GM19455 (cell line): ENCODE data around the gene ACTL6A.
"Not testable (repeated sequence)": the region's sequence is repeated elsewhere in the genome, so short reads cannot be mapped to it uniquely, and the experiment has no call there.

Experiments used
- ATAC-seq: cut with Tn5 transposase; IDR thresholded peaks from one replicate; pipeline ENCODE4 v1.9.1; 2021; ENCODE audit not compliant: unreplicated experiment

The ACTL6A gene

DNA sequence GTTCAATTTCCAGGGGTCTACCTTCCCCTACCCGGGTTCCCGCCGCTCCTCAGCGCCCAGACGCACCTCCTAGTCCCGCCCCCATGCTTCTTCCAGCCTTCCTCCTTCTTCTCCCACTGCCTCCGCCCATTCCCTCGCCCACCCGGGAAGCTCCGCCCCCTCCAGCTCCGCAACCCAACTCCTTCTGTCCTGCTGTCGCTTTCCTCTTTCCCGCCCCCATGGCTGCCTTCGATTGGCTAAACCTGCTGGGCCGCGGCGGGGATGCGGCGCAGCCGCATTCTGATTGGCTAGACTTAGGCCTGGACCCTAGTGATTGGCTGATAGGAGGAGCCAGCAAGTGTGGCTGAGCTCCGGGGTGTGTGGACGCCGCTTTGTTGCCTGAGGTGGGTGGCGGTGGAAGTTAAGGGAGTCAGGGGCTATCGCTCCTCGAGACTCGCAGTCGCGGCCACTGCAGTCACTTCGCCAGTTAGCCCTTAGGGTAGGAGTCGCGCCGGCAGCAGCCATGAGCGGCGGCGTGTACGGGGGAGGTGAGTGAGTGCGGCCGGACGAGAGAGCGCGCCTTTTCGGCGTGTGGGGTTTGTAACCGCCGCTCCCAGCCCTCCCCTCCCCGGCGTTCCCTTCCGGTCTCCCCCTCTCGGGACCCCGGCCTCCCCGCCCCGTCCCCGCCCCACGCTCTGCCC is at the start of gene ACTL6A:
Gene ACTL6A, plus strand, starts transcription at position 336 of the 680 bp plus-strand sequence. Its CDS starts 167 bp downstream, at position 503.
- peak; percentile 95 for ATAC-seq

DNA sequence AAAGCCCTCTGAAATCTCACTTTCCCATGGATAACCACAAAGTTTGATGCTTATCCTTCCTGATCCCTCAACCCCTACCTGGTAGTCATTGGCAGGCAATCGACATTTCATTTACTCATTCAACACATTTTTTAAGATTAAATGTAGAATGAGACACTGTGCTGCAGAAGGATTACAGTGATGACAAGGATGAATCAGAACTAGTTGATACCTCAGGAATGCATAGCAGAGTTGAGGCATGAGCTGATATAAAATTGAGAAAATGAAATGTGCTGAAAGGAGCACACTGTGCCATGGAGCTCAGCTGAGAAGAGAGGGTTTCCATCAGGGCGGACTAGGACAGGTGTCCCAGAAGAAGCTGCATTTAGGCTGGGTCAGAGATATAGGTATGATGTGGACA is 48.9 kb upstream of the ACTL6A start:
- no peak for ATAC-seq

DNA sequence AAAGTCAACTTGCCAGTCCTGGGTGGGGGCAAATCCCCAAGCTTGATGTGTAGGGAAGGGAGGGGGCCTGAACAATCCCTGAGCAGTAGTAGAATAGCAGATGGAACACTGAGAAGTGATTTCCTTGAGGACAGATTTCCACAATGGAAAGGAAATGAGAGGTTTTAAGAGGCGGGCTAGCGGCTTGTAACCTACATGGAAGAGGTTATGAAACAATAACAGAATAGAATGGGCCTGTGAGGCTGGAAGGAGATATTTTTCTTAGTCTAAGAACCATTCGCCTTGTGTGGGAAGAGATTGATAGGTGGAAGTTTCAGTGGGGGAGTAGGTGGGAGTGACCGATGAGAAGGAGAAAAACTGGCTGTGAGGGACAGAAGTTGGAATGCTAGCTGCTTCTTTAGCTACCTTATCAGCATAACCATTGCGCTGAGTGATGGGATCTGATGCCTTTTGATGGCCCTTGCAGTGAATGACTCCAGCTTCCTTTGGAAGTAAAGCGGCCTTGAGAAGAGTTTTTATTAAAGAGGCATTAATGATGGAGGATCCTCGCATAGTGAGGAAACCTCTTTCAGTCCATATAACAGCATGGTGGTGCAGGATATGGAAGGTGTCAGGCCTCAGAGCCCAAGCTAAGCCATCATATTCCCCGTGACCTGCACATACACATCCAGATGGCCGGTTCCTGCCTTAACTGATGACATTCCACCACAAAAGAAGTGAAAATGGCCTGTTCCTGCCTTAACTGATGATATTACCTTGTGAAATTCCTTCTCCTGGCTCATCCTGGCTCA is 46.1 kb upstream of the ACTL6A start:
- not testable (repeated sequence) for ATAC-seq

DNA sequence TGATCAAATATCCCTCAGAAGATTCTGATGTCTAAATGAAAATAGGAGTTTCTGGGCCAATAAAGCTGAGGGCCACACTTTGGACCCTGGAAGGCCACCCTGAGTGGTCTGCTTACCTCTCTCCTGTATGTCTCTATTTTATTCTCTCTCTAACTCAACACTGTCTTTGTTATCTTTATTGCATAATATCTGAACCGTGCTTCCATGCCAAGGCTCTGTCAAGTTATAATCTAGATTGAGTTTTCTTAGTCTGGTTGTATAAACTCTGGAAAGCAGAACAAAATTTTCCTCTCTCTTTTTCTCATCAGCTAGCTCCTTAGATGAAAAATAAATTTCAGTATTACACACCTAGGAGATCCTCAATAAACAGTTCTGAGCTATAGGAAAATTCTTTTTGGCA is 36.2 kb upstream of the ACTL6A start:
- no peak for ATAC-seq

DNA sequence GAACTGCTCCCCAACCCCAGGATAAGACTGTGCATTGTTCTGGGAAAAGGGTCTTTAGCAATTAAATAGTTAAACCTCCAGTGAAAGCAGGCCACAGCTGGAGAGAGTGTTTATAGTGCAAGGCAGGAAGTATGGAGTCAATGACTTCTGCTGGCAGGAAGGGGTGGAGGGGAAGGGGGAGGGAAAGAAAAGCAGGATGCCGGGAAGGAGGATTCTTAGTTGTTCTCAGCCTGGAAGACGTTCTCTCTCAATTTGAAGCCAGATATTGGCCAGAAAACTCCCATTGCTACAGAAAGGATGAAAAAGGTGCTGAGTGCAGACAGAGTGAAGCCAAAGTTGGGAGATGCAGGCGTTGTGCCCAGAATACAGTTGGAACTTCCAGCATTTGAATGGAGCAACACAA is 35.7 kb upstream of the ACTL6A start:
- no peak for ATAC-seq

DNA sequence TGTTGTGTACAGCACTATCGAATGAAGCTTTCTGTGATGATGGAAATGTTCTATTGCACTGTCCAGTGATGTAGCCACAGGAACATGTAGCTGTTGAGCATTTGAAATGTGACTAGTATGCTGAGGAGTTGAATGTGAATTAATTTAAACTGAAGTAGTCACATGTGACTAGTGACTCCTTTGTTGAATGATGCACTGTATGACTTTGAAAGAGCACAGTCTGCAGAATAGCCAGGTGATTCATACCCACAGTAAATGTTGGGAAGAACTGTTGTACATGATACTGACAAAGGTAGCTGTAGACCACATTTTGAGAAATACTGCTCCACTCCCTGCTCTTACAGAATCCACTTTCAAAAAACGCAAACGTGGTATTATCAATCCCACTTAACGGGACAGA is 34.0 kb upstream of the ACTL6A start:
- ATAC-seq = no peak

DNA sequence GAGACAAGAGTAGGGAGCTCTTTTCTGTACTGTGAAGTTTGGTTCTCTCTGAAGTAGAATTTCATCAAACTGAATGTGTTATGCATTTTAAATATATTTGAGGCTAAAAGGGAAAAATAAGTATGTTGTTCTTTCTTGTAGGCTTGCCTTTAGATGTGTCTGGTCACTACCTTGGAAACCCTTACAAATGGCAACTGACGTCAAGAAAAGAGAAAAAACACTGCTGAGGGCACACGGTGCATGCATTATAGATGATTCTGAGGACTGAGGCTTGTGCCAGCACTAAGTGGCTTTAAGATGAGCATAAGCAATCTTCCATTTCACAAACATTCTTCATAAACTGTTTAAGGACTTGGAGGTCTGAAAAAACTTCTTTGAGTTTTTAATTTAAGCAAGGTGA is 31.1 kb upstream of the ACTL6A start:
- no peak for ATAC-seq

DNA sequence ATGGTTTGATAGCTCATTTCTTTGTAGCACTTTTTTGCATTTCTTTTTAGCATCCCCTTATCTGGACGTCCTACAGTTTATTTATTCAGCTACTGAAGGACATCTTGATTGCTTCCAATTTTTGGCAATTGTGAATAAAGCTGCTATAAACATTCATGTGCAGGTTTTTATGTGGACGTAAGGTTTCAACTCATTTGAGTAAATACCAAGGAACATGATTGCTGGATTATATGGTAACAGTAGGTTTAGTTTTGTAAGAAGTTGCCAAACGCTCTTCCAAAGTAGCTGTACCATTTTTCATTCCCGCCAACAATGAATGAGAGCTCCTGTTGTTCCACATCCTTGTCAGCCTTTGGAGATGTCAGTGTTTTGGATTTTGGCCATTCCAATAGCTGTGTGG is 29.5 kb upstream of the ACTL6A start:
- no peak for ATAC-seq

DNA sequence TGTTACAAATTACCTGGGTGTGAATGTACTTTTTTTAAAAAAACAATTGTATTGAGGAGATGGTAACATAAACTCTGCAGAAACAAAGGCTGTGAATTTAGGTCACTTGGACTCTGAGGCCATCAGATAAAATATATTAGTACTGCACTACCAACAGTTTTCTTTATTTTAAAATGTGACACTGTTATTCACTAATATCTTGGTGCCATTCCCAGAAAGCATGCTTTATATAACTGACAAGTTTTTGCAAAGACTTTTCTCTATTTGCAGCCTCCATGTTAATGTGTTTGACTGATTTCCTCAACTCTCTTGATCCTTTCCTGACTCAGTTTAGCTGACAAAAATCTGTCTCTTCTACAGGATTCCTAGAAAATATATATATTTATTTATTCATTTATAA is 26.5 kb upstream of the ACTL6A start:
- no peak for ATAC-seq

DNA sequence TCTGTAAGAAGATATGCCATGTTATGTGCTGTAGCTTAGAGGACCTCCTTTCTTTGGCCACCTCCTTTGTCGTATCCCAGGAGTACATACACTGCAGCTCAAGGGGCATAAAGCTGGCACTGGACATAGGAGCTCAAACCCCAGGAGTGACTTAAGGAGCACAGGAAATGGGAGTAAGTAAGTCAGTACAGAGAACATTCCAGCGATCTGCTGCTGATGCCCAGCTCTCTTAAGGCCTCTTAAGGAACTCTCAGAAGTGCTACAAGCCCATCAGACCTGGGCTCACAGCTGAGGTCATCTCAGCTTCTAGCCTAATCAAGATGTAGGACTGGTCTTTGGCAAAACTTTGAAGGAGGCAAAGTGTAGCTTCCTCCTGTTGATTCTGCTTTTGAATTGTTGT is 21.6 kb upstream of the ACTL6A start:
- ATAC-seq = no peak

DNA sequence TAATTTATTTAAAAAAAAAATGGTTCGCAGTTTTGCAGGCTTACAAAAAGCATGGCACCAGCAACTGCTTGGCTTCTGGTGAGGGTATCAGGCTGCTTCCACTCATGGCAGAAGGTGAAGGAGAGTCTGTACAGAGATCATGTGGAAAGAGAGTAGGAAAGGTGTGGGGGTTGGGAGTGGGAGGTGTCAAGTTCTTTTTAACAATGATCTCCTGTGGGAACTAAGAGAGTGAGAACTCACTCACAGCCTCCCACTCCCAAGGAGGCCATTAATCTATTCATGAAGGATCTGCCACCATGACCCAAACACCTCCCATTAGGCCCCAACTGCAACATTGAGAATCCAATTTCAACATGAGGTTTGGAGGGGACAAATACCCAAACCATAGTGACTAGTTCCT is 21.1 kb upstream of the ACTL6A start:
- ATAC-seq = no peak

DNA sequence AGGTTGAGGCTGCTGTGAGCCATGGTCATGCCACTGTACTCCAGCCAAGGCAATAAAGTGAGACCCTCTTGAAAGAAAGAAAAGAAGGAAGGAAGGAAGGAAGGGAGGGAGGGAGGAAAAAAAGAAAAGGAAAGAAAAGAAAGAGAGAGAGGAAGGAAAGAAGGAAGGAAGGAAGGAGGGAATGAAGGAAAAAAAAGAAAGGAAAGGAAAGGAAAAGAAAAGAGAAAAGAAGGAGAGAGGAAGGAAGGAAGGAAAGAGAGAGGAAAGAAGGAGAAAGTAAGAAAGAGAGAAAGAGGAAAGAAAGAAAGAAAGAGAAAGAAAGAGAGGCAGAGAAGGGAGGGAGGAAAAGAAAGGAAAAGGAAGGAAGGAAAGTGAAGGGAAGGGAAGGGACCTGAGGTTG is 20.4 kb upstream of the ACTL6A start:
- ATAC-seq = no peak

DNA sequence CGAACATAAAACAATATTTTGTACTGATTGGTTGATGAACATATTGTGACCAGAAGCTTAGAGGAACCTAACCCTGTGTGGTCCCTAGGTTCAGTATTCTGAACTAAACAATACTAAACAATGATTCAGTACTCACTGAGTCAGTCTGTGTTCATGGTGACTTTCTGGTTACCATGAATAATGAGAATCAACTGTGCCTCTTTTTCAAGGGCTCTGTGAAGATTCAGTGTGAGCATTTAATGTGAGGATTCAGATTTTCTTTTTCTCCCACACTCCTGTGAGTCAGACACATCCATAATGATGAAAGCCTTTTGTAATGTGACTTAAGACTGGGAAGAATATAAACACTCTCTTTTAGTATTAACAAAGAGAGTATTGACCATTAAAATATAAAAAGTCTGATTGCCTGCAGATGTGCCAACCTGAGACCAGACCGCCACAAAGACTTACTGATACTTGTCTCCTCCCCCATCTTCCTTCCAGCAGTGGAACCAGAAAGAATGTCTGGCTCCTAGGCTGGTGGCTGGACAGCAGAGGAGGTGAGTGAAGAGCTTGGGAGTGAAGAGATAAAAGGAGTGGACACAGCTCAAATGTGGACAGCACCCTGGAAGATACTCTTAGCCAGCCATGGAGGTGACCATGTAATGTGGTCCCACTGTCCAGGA is 17.6 kb upstream of the ACTL6A start:
- no peak for ATAC-seq

DNA sequence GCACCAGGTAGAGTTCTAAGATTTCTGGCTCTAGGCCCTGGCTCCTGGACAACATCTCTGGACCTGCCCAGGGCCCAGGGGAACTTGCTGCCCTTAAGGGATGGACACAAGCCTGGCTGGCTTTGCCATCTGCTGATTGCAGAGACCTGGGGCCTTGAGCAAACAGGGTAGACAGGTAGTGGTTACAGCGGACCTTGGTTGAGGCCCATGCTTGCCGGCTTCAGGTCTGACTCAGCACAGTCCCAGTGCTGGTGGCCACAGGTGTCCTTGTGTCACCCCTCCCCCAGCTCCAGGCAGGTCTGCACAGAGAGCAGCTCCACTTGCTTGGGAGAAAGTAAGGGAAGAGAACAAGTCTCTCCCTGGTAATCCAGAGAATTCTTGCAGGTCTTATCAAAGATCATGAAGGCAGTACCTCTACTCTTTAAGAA is 15.9 kb upstream of the ACTL6A start:
- no peak for ATAC-seq

DNA sequence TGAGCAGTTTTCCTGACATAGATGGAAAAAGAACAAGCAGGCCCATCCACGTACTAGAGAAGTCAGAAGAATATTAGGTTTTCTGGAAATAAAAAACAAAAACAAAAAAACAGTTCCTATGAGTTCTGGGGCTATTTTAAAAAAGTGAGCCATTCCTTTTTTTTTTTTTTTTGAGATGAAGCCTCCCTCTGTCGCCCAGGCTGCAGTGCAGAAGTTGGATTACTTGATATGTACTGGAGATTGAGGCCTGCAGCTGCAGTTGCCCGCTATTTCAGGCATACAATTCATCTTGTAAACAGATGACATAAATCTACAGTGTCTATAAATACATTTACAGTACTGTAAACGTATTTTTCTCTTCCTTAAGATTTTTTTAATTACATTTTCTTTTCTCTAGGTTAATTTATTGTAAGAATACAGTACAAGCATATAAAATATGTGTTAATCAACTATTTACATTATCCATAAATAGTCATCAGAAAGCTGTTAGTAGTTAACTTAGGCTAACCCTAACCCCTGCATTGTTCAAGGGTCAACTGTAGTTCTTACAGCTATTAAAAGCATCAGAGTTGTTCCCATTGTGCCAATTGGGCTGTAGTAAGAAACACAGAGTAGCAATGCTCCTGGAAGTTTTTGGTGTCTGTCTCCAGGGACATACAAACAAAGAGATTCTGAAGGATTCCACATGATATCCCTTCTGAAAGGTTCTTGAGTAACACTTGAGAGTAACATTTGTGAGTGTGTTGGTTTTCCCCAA is 11.2 kb upstream of the ACTL6A start:
- no peak for ATAC-seq

DNA sequence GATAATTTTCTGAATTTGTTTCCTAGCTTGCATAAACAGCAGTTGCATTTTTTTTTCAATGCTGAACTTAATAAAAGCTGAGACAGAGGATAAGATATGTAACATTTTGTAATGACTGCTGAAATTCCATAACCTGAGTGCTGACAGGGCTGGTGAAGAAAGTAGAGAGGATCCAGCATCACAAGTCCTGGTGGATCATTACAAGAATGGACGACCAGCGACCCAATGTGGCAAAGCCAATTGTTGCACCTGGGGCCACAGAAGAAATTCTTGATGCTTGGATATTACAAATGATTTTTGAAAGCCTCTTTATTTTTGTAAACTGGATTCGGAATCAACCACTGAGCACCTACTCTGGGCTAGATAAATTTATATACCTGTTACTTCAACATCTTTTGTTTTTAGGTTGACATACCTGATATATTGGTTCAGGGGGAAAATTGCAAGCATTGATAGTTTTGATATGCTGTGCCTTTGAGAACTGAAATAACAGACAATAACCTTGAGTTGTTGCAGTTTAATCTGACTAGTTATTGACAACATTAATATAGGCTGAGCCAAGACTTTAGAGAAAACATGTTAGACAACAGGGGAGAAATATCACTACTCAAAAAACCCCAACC is 3.9 kb upstream of the ACTL6A start:
- no peak for ATAC-seq

DNA sequence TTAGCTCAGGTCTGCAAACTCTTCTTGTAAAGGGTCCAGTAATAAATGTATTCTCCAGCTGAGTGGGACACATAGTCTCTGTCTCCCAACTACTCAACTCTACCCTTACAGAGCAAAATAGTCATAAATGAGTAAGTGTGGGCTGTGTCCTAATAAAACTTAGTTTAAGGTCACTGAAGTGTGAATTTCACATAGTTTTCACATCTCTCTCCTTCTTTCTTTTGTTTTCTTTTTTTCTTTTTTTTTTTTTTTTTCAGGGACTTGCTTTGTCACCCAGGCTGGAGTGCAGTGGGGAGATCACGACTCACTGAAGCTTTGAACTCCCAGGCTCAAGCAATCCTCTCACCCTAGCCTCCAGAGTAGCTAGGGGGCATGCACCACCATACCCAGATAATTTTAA is 1.9 kb upstream of the ACTL6A start:
- no peak for ATAC-seq

DNA sequence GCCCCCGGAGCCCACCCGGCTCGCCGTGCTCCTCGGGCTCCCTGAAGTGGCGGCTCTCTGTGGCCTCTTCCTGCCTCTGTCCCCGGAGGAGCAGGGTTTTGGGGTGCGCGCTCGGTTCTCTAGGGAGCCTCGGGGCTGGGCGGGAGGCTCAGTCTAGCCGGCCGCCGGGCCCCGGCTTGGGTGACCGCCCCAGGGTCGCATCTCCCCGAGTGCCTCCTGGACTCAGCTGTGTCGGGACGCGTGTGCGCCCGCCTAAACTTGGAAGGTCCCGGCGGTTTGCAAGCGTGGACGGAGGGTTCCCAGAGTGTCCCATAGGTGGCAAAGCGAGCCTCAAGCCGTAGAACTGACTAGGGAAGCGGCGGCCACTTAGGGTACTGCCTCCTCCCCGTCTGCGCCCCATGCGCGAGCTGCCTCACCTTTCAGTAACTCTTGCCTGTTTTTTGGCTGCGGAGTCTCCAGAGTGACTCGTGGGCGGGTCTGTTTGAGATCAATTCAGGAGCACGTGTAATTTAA is 601 bp downstream of the ACTL6A start:
- ATAC-seq = peak; percentile 51

DNA sequence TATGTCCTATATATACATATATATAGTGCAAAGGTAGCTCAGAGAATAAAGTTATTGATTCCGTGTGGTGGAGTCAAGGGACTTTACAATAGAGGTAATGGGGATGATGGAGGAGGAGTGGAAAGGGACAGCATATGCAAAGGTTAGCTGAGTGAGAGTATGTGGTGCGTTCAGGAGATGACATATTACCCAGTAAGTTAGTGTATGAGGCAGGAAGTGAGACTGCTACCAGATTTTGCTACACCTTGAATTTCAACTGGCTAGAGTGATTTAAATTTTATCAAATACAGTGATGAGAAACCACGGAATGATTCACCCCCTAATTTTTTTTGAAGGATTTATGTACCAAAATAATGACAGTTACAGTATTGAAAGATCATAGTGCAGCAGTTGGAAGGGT is 2.8 kb downstream of the ACTL6A start:
- no peak for ATAC-seq

DNA sequence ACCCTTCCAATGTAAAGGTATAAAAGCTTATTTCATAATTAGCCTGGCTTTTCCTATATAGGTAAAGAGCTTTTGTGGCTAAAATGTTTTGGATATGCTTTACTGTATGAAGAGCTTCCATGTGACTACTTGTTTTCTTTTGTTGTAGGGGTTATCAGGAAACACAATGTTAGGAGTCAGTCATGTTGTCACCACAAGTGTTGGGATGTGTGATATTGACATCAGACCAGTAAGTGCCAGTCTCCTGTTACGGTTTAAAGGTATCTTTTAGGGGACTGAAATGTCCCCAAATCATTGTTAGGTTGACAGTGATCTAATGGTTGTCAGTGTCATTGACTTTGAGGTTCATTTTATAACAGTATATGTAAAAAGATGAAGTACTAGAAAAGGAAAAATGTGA is 18.3 kb downstream of the ACTL6A start:
- ATAC-seq = no peak

DNA sequence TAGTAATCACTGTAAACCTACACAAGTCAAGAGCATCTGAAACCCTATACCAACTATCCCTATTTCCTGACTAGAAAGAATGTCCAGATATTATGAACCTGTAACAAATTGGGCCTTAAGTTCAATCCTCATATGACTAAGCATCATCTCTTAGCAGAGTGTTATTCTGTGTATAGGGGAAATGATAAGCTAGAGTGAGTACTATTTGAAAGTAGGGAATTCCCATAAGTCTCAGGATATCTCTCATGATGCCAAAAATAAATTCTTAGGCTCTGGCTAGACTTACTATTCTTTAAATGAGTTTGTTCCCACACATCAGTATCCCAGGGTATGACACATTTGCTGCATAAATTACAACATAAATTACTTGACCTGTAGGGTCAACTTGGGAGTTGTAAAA is 26.4 kb downstream of the ACTL6A start:
- ATAC-seq = no peak
